B cell (primary cell): Measurements from ENCODE around the gene PGAP3. TPM values are rescaled to one million over a fixed set of nuclear protein-coding genes. Genes with fewer than 3 reads are reported as not detected.

Experiments
- ATAC-seq: fragments of 200-7000 bp; cut with Tn5 transposase; one replicate; pipeline ENCODE4 v1.10.0; 2021; ENCODE audit warnings: low read depth, mild to moderate bottlenecking, moderate number of reproducible peaks, moderate library complexity
- CTCF ChIA-PET: fragments of 350-600 bp; sonication (Branson Sonifier 250); formaldehyde crosslinking; loops from one replicate; lab custom pipeline; 2021; ENCODE audit warnings: antibody characterized with exemption, inconsistent platforms; lab: Charles Lee
- POLR2A ChIA-PET: fragments of 350-600 bp; sonication (Branson Sonifier 250); formaldehyde crosslinking; loops from one replicate; lab custom pipeline; 2021; ENCODE audit warnings: antibody characterized with exemption; lab: Charles Lee
- DNase-seq: peaks from one replicate; pipeline ENCODE4 v3.0.0; 2013
- H2AFZ ChIP-seq: 2 replicates; pipeline ENCODE4 v1.6.1; 2012; ENCODE audit warnings: mild to moderate bottlenecking, low read depth, low read length; ENCODE audit not compliant: insufficient read depth, poor library complexity, severe bottlenecking
- H3K27ac ChIP-seq, 2 donors: 1 replicate in 1 of 2; 2 replicates in 1 of 2; pipeline ENCODE4 v1.5.1; 2012 to 2013; ENCODE audit warnings: low read length in 2 of 2, mild to moderate bottlenecking in 2 of 2, moderate library complexity in 1 of 2
- H3K27me3 ChIP-seq, 4 experiments: fragments of 200-600 bp in 1 of 4; sonication (generic) in 1 of 4; replicated peaks in 1 of 4; 1 replicate in 2 of 4; 2 replicates in 2 of 4; pipeline versions ENCODE4 v1.6.1 to v1.7.0; 2013 to 2016; ENCODE audit warnings: low read length in 3 of 4, mild to moderate bottlenecking in 2 of 4, mixed read lengths in 1 of 4, moderate library complexity in 1 of 4; ENCODE audit not compliant: insufficient read depth in 4 of 4, control insufficient read depth in 3 of 4; ENCODE audit errors: control extremely low read depth in 1 of 4
- H3K36me3 ChIP-seq, 2 experiments: replicated peaks in 1 of 2; 1 replicate in 1 of 2; 2 replicates in 1 of 2; pipeline versions ENCODE4 v1.6.1 to v1.7.1; 2013; ENCODE audit warnings: low read length in 1 of 2; ENCODE audit not compliant: insufficient read depth in 2 of 2, control insufficient read depth in 1 of 2; ENCODE audit errors: control extremely low read depth in 1 of 2, extremely low read depth in 1 of 2
- H3K4me1 ChIP-seq, 2 donors: fragments of 200-600 bp in 1 of 2; sonication (generic) in 1 of 2; 1 replicate in 1 of 2; 2 replicates in 1 of 2; pipeline versions ENCODE4 v1.5.1 to v1.6.1; 2013 to 2017; ENCODE audit warnings: low read length in 2 of 2; ENCODE audit not compliant: control insufficient read depth in 2 of 2, insufficient read depth in 2 of 2
- H3K4me2 ChIP-seq: replicated peaks from 2 replicates; pipeline ENCODE3; 2012; ENCODE audit warnings: mild to moderate bottlenecking, low read depth, low read length; ENCODE audit not compliant: poor library complexity, severe bottlenecking
- H3K4me3 ChIP-seq, 5 experiments: fragments of 200-600 bp in 1 of 5; sonication (generic) in 1 of 5; 1 replicate in 3 of 5; 2 replicates in 2 of 5; pipeline versions ENCODE4 v1.5.1 to v1.7.0; 2011 to 2016; ENCODE audit warnings: low read length in 4 of 5, mild to moderate bottlenecking in 4 of 5, low read depth in 2 of 5, control low read depth in 1 of 5, moderate library complexity in 1 of 5; ENCODE audit not compliant: insufficient read depth in 1 of 5; ENCODE audit errors: control extremely low read depth in 1 of 5, extremely low read depth in 1 of 5
- H3K79me2 ChIP-seq: fragments of 200-600 bp; sonication (generic); one replicate; pipeline ENCODE4 v1.6.0; 2016; ENCODE audit warnings: low read length; ENCODE audit not compliant: control insufficient read depth, insufficient read depth
- H3K9ac ChIP-seq: fragments of 200-600 bp; sonication (generic); 2 replicates; pipeline ENCODE4 v1.6.1; 2017; ENCODE audit warnings: mild to moderate bottlenecking, low read length, moderate library complexity
- H3K9me3 ChIP-seq, 3 donors: one replicate each; pipeline versions ENCODE4 v1.6.1 to v1.7.1; 2013; ENCODE audit warnings: low read length in 2 of 3; ENCODE audit not compliant: control insufficient read depth in 2 of 3, insufficient read depth in 1 of 3; ENCODE audit errors: control extremely low read depth in 1 of 3
- H4K20me1 ChIP-seq: 2 replicates; pipeline ENCODE4 v1.6.0; 2012; ENCODE audit warnings: mild to moderate bottlenecking, low read length; ENCODE audit not compliant: insufficient read depth, control insufficient read depth, poor library complexity, severe bottlenecking
- H3K27ac Mint-ChIP-seq: one replicate; pipeline ENCODE4 v1.8.0; 2021; ENCODE audit warnings: mixed read lengths
- H3K27me3 Mint-ChIP-seq: one replicate; pipeline ENCODE4 v1.8.0; 2021; ENCODE audit warnings: mixed read lengths
- H3K4me1 Mint-ChIP-seq: one replicate; pipeline ENCODE4 v1.8.0; 2021; ENCODE audit warnings: mixed read lengths
- H3K4me3 Mint-ChIP-seq: one replicate; pipeline ENCODE4 v1.8.0; 2021; ENCODE audit warnings: mixed read lengths
- H3K9me3 Mint-ChIP-seq: one replicate; pipeline ENCODE4 v1.8.0; 2022; ENCODE audit warnings: mixed read lengths; ENCODE audit not compliant: insufficient read depth
- CTCF ChIP-seq: fragments of 200-600 bp; IDR thresholded peaks from one replicate; pipeline ENCODE4 v1.8.0; 2022; ENCODE audit warnings: antibody characterized with exemption, mild to moderate bottlenecking
- EZH2 ChIP-seq: IDR thresholded peaks from 2 replicates; pipeline ENCODE4 v1.6.1; 2012; ENCODE audit warnings: borderline replicate concordance, low read depth, mild to moderate bottlenecking, moderate library complexity, low read length; ENCODE audit not compliant: insufficient read depth, poor library complexity, severe bottlenecking
- WGBS: methylation state at CpG from one replicate; pipeline ENCODE4 v1.1.5; 2013; ENCODE audit warnings: missing lambda C conversion rate; ENCODE audit not compliant: insufficient coverage; 5-methylcytosine and 5-hydroxymethylcytosine counted together
- intact Hi-C: fragments of 100-400 bp; cut with micrococcal nuclease; formaldehyde crosslinking; loops from one replicate; pipeline ENCODE4 v1.10.0; 2022
- polyA plus RNA-seq: library from polyadenylated mRNA; depleted of rRNA; stranded (reverse); fragments of >200 nt; gene quantifications from 2 replicates; pipeline ENCODE4 v1.2.3, GENCODE V29; 2012
- total RNA-seq, 2 donors: library from RNA; stranded (reverse); fragments of 120-200 nt in 1 of 2; gene quantifications; 1 replicate in 1 of 2; 2 replicates in 1 of 2; pipeline versions ENCODE4 v1.2.3 to v1.2.4, GENCODE V29; 2013 to 2022

Gene PGAP3
- total and polyA plus RNA-seq, 2 donors (not counting 1 experiment from before 2014, with no cell fraction given), result 27.4 to 34.3 TPM

- intact Hi-C loops, result no loop called here
- 40% methylated on average over 1 of the region's 4 CpGs for WGBS
- H3K9ac ChIP-seq, result no peak overlapping the region
- ATAC-seq (no peak), DNase-seq (no peak)
- H3K4me2 ChIP-seq, result peak overlapping the region; percentile 35
- H3K4me3 ChIP-seq, result no peak overlapping the region
- Mint-ChIP-seq H3K27ac (no peak overlapping the region), H3K27me3 (no peaks in the 10 kb centered on the region), H3K4me3 (peak overlapping the region; percentile 15), H3K4me1 (peaks cover 73% of the 10 kb centered on the region), H3K9me3 (no peaks in the 10 kb centered on the region)
- H2AFZ ChIP-seq, result no peak overlapping the region
- CTCF ChIA-PET, result interaction anchor here (1.8 to 5.6 kb wide), 3 partner anchors 14 to 28 kb away, joined by 5 to 61 read pairs (median 20); partner anchors contain the start of gene PNMT
- H3K79me2 ChIP-seq, result peaks cover 100% of the 10 kb centered on the region
- H3K9me3 ChIP-seq, result no peaks in the 10 kb centered on the region
- peaks cover 0 to 4% of the 10 kb centered on the region in 2 experiments for H3K36me3 ChIP-seq
- peaks cover 45 to 65% of the 10 kb centered on the region in 2 donors for H3K4me1 ChIP-seq
- no peak overlapping the region for H3K27ac ChIP-seq
- peaks cover 76% of the 10 kb centered on the region for H4K20me1 ChIP-seq
- POLR2A ChIA-PET, result interaction anchor here (0.6 kb wide), 1 partner anchor 191 kb away, joined by 3 read pairs; no protein-coding TSS in a partner anchor
- TF ChIP-seq EZH2, result no peak
- TF ChIP-seq CTCF, result no peak
- H3K27me3 ChIP-seq, result no peaks in the 10 kb centered on the region
Measured at GRCh38 chr17:39640591-39641031, 47.2 kb downstream of the PGAP3 start.
